HG03045 (cell line): ENCODE results near the gene OR10H1.
"Not testable (repeated sequence)": the region's sequence is repeated elsewhere in the genome, so short reads cannot be mapped to it uniquely, and the experiment has no call there.

Source experiments
- ATAC-seq: cut with Tn5 transposase; IDR thresholded peaks from one replicate; pipeline ENCODE4 v1.9.1; 2021; ENCODE audit warnings: mild to moderate bottlenecking, moderate library complexity; ENCODE audit not compliant: unreplicated experiment

OR10H1 gene

DNA sequence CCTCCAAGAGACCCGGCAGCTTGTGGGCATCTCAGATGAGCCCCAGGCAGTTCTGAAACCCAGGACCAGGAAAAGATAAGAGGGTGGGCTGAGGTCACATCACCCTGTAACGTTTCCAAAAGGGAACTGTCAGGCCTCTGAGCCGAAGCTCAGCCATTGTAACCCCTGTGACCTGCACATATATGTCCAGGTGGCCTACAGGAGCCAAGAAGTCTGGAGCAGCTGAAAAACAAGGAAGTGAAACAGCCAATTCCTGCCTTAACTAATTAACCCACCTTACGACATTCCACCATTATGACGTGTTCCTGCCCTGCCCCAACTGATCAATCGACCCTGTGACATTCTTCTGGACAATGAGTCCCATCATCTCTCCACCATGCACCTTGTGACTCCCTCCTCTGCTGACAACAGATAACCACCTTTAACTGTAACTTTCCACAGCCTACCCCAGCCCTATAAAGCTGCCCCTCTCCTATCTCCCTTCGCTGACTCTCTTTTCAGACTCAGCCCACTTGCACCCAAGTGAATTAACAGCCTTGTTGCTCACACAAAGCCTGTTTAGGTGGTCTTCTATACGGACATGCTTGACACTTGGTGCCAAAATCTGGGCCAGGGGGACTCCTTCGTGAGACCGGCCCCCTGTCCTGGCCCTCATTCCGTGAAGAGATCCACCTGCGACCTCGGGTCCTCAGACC lies 13.3 kb upstream of the OR10H1 start:
- not testable (repeated sequence) for ATAC-seq

DNA sequence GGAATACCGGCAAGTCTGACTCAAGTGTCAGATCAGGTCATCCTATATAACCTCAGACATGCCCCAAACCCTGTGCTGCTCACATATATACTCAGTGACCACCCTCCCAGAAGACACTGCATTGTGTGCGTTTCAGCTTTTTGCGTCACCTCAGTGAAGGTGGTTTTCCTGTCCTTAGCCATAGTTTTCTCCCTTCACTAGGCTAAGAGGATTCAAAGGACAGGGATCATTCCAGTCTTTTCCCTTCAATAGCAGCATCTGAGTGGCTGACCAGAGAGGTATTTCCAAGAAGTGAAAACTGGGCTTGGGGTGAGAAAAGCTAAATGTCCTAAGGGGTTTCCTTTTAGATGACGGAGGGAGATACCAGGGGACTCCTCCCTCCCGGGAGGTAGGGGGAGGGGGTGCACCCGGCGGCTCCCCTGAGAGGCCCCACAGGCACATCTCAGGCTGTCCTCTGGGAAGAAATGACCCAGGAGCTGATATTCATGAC lies 12.7 kb upstream of the OR10H1 start:
- ATAC-seq, result no peak

DNA sequence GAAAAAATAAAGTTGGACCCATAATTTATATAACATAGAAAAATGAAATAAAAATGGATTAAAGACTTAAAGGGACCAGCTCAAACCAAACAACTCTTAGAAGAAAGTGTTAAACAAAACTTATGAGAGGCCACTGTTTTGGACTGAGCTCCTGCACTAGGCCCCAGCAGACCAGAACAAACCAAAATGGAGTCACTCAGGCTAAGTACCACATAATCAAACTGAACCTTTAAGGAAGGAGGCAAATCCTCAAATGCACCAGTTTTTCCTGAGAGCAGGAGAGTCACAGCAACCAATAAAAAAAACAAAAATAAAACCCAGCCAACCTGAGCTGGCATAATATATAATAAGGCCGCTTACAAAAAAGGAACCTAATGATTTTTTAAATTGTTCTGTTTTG lies 10.3 kb upstream of the OR10H1 start:
- no peak for ATAC-seq

- no peak for ATAC-seq
These were observed 5.2 kb upstream of the OR10H1 start for GRCh38 chr19:15820646-15821045.

- ATAC-seq, result no peak
These were observed 1.5 kb downstream of the OR10H1 start for GRCh38 chr19:15813916-15814315.

- ATAC-seq, result no peak
These were observed 3.3 kb downstream of the OR10H1 start for GRCh38 chr19:15812060-15812722.

DNA sequence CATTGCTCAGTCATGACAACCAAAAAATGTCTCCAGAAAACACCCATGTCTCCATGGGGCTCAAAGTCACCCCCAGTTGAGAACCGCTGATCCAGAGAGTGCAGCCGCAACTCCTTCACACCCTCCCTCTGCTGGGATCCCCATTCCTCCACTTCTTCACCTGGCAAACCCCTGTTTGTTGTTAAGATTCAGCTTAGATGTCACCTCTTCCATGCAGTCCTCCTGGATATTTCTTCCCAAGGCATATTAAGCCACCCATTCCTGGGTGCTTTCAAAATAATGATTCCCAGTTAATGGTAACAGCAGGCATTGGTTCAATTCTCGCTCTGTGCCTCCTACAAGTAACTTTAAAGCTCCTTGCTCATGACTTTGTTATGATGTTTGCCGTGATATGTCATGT lies 4.0 kb downstream of the OR10H1 start:
- no peak for ATAC-seq

GRCh38 chr19:15810335-15810734 lies 5.1 kb downstream of the OR10H1 start:
- no peak for ATAC-seq

- ATAC-seq, result not testable (repeated sequence)
These were observed 21.2 kb downstream of the OR10H1 start for GRCh38 chr19:15794279-15794678.

- ATAC-seq, result no peak
These were observed 25.4 kb downstream of the OR10H1 start for GRCh38 chr19:15790096-15790495.

DNA sequence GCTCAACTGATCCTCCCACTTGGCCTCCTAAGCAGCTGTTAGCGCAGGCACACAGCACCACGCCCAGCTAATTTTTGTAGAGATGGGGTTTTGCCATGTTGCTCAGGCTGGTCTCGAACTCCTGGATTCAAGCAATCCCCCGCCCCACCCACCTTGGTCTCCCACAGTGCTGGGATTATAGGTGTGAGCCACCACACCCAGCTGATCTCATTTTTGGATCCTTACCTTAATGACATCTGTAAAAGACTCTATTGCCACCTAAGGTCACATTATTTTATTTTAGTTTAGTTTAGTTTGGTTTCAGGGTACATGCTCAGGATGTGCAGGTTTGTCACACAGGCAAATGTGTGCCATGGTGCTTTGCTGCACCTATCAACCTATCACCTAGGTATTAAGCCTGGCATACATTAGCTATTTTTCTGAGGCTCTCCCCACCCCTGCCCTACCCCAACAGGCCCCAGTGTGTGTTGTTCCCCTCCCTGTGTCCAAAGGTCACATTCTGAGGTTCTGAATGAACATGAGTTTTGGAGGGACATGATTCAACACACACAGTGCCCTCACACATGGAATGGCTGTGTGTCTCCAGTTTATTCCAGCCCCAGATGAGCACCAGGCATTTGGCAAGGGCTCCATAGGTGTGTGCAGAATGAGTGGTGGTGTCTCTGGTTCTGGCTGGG lies 26.7 kb downstream of the OR10H1 start:
- no peak for ATAC-seq

DNA sequence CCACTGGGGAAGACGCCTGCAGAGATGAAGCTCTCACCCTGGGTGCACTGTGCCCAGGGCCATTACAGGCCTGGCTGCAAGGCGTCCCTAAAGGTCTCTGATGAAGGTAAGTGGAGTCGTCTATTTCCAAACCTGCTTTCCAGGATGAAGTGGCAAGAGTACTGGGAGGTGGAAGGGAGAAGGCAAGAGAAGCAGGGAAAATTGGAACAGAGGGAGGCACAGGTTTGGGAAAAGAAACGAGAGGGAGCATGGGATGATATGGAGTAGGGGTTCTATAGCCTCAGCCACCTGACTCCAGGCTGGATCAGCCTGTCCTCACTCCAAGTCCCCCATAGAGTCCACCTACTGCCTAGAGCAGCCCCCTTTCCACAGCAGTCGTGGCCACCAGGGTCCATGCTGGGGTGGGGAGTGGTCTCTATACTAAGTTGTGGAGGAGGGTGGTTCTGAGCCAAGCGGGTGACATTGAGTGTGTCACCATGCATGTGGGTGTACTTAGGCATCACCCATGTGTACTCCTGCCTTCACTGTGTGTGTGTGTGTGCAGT lies 27.8 kb downstream of the OR10H1 start, which contains the start of gene OR10H5:
Gene OR10H5 (plus strand): TSS at position 51 of the 545 bp plus-strand sequence. CDS start 6,388 bp downstream, outside the sequence.
- no peak for ATAC-seq

DNA sequence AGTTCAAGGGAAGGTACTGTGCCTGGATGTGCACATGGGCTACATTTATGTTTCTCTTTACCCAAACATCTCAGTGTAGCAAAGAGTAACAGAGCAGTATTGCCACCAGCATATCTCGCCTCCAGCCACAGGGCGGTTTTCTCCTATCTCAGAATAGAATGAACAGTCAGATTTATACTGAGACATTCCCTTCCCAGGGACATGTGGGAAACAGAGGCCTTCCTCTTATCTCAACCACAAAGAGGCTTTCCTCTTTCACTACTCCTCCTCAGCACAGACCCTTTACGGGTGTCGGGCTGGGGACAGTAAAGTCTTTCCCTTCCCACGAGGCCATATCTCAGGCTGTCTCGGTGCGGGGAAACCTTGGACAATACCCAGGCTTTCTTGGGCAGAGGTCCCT lies 32.6 kb downstream of the OR10H1 start:
- ATAC-seq, result not testable (repeated sequence)

- ATAC-seq, result no peak
These were observed 33.3 kb downstream of the OR10H1 start for GRCh38 chr19:15782211-15782610.

DNA sequence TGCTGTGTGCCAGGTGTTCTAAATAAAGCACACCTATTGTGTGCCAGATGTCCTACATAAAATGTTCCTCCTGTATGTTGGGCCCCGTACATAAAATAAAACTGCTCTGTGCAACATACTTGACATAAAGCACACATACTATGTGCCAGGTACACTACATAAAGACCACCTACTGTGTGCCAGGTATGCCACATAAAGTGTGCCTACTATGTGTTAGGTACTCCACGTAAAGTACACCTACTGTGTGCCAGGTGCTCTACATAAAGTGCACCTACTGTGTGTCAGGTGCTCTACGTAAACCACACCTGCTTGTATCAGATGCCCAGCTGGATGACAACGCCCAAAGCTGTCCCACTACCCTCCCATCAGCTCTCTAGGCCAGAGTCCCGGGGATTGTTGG lies 33.8 kb downstream of the OR10H1 start:
- no peak for ATAC-seq

DNA sequence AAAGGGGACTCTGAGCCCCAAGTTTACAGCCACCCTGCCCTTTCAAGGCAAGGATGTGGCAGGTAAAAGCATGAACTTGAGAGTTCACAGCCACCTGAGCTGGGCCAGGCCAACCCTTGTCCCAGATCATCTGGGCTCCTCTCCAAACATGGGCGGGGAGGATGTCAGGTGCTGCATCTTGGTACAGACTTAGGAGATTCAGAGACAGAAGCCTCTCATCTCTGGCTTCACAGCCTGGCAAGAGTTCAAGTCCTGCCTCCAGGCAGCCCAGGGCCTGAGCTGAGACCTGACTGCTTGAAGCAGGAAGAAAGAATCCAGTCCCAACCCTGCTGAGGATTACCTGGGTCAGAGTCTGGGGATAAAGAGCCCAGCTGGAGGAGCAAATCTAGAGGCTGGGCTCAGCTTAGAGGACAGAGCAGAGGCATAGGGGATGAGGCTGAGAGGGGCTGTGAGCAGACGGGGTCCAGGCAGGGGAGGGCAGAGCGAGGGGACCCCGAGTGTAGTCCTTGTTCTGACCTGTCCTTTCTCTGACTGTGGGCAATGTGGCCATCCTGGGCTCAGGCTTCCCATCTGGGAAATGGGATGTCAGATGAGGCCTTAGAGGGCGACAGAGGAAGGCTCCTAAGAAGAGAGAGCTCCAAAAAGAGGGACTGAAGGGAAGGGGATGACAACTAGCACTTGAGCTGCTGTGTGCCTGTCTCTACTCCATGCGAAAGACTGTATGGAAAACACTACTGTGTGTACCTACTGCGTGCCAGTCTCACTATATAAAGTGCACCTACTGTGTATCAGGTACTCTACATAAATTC lies 34.6 kb downstream of the OR10H1 start:
- ATAC-seq, result no peak

- no peak for ATAC-seq
These were observed 35.5 kb downstream of the OR10H1 start for GRCh38 chr19:15779756-15780476.

- ATAC-seq, result no peak
These were observed 38.2 kb downstream of the OR10H1 start for GRCh38 chr19:15776991-15777970.

DNA sequence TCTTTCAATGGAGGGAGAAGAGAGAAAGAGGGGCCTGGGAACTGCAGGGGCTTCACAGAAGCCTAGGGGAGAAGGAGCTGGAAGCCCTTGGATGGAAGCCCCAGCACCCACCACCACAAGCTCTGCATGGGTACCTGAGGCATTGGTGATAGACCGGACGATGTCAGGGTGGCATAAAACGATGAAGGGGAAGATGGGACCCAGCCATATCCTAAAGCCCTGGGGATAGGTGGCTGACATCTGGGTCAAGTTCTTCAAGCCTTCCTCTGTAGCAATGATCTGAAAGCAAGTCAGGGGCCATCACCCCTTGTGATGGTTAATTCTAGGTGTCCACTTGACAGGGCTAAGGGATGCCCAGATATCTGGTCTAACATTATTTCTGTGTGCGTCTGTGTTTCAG lies 39.2 kb downstream of the OR10H1 start:
- ATAC-seq, result no peak
